ENCODE results near the gene LPP.

DNA sequence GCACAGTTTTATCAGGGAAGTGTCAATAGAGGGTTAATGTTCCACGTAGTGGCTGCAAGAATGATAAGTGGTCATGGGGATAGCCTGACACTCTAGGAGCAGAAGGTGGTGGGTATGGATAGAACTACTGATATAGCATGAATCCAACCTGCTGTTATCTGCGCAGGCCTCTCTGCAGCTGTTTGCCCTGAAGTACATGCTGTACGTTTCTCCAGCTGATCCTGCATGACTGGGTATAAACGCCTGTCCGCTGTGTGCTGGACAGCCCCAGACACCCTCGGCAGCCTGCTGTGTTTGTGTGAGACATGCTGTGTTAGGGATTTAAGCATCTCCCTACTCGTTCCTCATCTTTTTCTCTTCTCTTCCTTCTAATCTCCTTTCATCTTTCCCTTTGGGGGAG is 87.1 kb downstream of the LPP start:
- TF ChIP-seq, protein P1, sequence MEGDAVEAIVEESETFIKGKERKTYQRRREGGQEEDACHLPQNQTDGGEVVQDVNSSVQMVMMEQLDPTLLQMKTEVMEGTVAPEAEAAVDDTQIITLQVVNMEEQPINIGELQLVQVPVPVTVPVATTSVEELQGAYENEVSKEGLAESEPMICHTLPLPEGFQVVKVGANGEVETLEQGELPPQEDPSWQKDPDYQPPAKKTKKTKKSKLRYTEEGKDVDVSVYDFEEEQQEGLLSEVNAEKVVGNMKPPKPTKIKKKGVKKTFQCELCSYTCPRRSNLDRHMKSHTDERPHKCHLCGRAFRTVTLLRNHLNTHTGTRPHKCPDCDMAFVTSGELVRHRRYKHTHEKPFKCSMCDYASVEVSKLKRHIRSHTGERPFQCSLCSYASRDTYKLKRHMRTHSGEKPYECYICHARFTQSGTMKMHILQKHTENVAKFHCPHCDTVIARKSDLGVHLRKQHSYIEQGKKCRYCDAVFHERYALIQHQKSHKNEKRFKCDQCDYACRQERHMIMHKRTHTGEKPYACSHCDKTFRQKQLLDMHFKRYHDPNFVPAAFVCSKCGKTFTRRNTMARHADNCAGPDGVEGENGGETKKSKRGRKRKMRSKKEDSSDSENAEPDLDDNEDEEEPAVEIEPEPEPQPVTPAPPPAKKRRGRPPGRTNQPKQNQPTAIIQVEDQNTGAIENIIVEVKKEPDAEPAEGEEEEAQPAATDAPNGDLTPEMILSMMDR (IDR thresholded peaks at IDR 0.05; ENCODE audit: low read depth, low read length, poor library complexity, severe bottlenecking), result no peak
- no peak for TF ChIP-seq EZH2phosphoT487 (IDR thresholded peaks at IDR 0.05; ENCODE audit: borderline replicate concordance, low read length)
